ENCODE measurements around the gene GNAL. TPM values are rescaled to one million over a fixed set of nuclear protein-coding genes. Genes with fewer than 3 reads are reported as not detected.
A peak's percentile ranks its signal among the peaks of the same experiment; 100 is the strongest.

Gene GNAL
- total RNA-seq, 1 experiment from 2014 or later, result 24.0 TPM

DNA sequence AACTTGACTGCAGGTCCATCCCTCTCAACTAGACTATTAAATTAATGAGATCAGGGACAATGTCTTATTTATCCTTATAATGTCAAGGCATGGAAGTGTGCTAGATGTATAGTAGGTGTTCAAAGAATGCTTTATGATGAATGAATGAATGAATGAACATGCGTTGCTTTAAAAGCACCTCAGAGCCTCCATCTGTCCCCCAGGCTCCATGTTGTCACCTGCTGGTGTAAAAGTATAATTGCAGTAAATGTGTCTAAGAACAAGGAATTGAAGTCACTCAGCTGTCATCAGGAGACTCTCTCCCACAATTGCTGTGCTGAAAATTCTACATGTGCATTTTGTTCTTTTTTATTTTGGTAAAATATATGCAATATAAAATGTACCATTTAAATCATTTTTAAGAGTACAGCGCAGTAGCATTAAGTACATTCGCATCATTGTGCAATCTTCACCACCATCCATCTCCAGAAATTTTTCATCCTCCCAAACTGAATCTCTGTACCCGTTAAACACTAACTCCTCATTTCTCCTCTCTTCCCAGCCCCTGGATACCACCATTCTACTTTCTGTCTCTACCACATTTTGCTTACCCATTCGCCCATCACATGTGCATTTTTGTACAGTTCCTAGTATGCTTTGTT lies 52.6 kb downstream of the GNAL start:
- Histone ChIP-seq H3K14ac (ENCODE audit: insufficient read depth, low read length) (no peak overlapping the region), H2AK5ac (ENCODE audit: insufficient read length, low read length) (no peak overlapping the region), H2AFZ (ENCODE audit: low read length) (no peak overlapping the region), H3K27me3 (ENCODE audit: insufficient read depth, low read length) (no peaks in the 10 kb centered on the region), H3K4ac (ENCODE audit: low read depth, low read length) (no peak overlapping the region), H3K27ac (ENCODE audit: insufficient read length, low read depth, low read length) (no peak overlapping the region), H4K8ac (replicated peaks; ENCODE audit: insufficient read length, low read depth, low read length) (no peak overlapping the region), H3K56ac (ENCODE audit: insufficient read length, low read depth, low read length) (no peak overlapping the region), H4K20me1 (ENCODE audit: control insufficient read depth, insufficient read depth, insufficient read length) (peaks cover 6% of the 10 kb centered on the region), H2BK20ac (ENCODE audit: low read depth, low read length, poor library complexity, severe bottlenecking) (no peak overlapping the region), H4K5ac (ENCODE audit: insufficient read length, low read depth, low read length) (no peak overlapping the region), H3K4me1 (ENCODE audit: insufficient read depth, low read length) (no peaks in the 10 kb centered on the region), H2BK12ac (ENCODE audit: insufficient read length, low read depth, low read length) (no peak overlapping the region), H3K18ac (ENCODE audit: insufficient read length, low read depth, low read length) (no peak overlapping the region), H2BK120ac (ENCODE audit: low read depth, low read length, poor library complexity, severe bottlenecking) (no peak overlapping the region), H2BK5ac (ENCODE audit: insufficient read length, low read length) (no peak overlapping the region), H3K23me2 (ENCODE audit: insufficient read length, low read depth, low read length, poor library complexity, severe bottlenecking) (no peaks in the 10 kb centered on the region), H3K9ac (ENCODE audit: extremely low read depth, insufficient read length, low read length) (no peak overlapping the region), H4K91ac (ENCODE audit: insufficient read length, low read depth, low read length) (no peak overlapping the region), H3K79me1 (ENCODE audit: insufficient read depth, low read depth, low read length, poor library complexity, severe bottlenecking) (no peaks in the 10 kb centered on the region), H3T11ph (ENCODE audit: low read length) (no peak overlapping the region), H2BK15ac (ENCODE audit: low read depth, low read length) (no peak overlapping the region), H3K23ac (ENCODE audit: insufficient read length, low read depth, low read length) (no peak overlapping the region), H3K79me2 (ENCODE audit: insufficient read depth, low read length) (no peaks in the 10 kb centered on the region), H3K9me3 (ENCODE audit: control insufficient read depth, low read depth, low read length) (no peaks in the 10 kb centered on the region), H3K4me2 (ENCODE audit: insufficient read depth, insufficient read length, low read length) (no peak overlapping the region)
- peak; percentile 73 for TF ChIP-seq CTCF (conservative IDR thresholded peaks at IDR 0.05)
- no peaks in the 10 kb centered on the region for H3K36me3 Mint-ChIP-seq (ENCODE audit: insufficient read depth in 1 of 3, low read depth in 3 of 3)
- no peak overlapping the region; a peak in 1 of 7 replicates for H3K27ac Mint-ChIP-seq
- H3K27me3 Mint-ChIP-seq (ENCODE audit: low read depth), result no peaks in the 10 kb centered on the region
- H3K9me3 Mint-ChIP-seq, result no peaks in the 10 kb centered on the region
- no peak overlapping the region for H3K4me3 Mint-ChIP-seq
- peaks cover 20 to 31% of the 10 kb centered on the region in 2 experiments for H3K4me1 Mint-ChIP-seq
- no CpG with 5 or more reads among the region's 5 CpGs for WGBS (ENCODE audit: extremely low coverage, insufficient read length, low lambda C conversion rate)
- no peak for DNase-seq
